GM23338 (cell line): ENCODE data around the gene PLCG2. TPM values are rescaled to one million over a fixed set of nuclear protein-coding genes. Genes with fewer than 3 reads are reported as not detected.

Source experiments
- ATAC-seq: fragments of 200-7000 bp; cut with Tn5 transposase; 3 replicates; pipeline ENCODE4 v1.9.1; 2020
- DNase-seq: peaks from one replicate; pipeline ENCODE4 v3.0.0-alpha.2; 2015; ENCODE audit warnings: low spot score
- H2AFZ ChIP-seq: fragments of 200-600 bp; sonication (generic); 2 replicates; pipeline ENCODE4 v1.8.0; 2016; ENCODE audit warnings: antibody characterized with exemption, mild to moderate bottlenecking, moderate library complexity
- H3F3A ChIP-seq: fragments of 200-600 bp; sonication (generic); replicated peaks from 2 replicates; pipeline ENCODE4 v1.8.0; 2017; ENCODE audit warnings: antibody characterized with exemption, mixed run types, low read depth
- H3K27ac ChIP-seq: fragments of 200-600 bp; sonication (generic); 2 replicates; pipeline ENCODE4 v1.6.1; 2016; ENCODE audit warnings: low read depth
- H3K27me3 ChIP-seq: fragments of 200-600 bp; sonication (generic); 2 replicates; pipeline ENCODE4 v1.8.0; 2016; ENCODE audit warnings: mild to moderate bottlenecking, mixed run types, moderate library complexity; ENCODE audit not compliant: insufficient read depth
- H3K36me3 ChIP-seq: fragments of 200-600 bp; sonication (generic); 2 replicates; pipeline ENCODE4 v1.8.0; 2016; ENCODE audit warnings: mild to moderate bottlenecking; ENCODE audit not compliant: insufficient read depth
- H3K4me1 ChIP-seq: fragments of 200-600 bp; sonication (generic); 2 replicates; pipeline ENCODE4 v1.8.0; 2016; ENCODE audit warnings: mild to moderate bottlenecking, moderate library complexity; ENCODE audit not compliant: insufficient read depth
- H3K4me2 ChIP-seq: fragments of 200-600 bp; sonication (generic); 2 replicates; pipeline ENCODE4 v1.7.1; 2017; ENCODE audit warnings: mixed run types
- H3K4me3 ChIP-seq: fragments of 200-600 bp; sonication (generic); 2 replicates; pipeline ENCODE4 v1.6.1; 2016; ENCODE audit warnings: mixed run types
- H3K79me2 ChIP-seq: fragments of 200-600 bp; sonication (generic); replicated peaks from 2 replicates; pipeline ENCODE4 v1.8.0; 2017; ENCODE audit warnings: mild to moderate bottlenecking; ENCODE audit not compliant: insufficient read depth
- H3K9me2 ChIP-seq: fragments of 200-600 bp; sonication (generic); 2 replicates; pipeline ENCODE4 v1.8.0; 2017; ENCODE audit not compliant: insufficient read depth
- H4K20me1 ChIP-seq: fragments of 200-600 bp; sonication (generic); replicated peaks from 2 replicates; pipeline ENCODE4 v1.8.0; 2017; ENCODE audit warnings: mild to moderate bottlenecking; ENCODE audit not compliant: insufficient read depth
- H3K27ac Mint-ChIP-seq: 2 replicates; pipeline ENCODE4 v1.8.0; 2020; ENCODE audit warnings: inconsistent platforms, mild to moderate bottlenecking, moderate library complexity, mixed read lengths
- H3K27me3 Mint-ChIP-seq: 3 replicates; pipeline ENCODE4 v1.8.0; 2022; ENCODE audit warnings: low read depth, mild to moderate bottlenecking, moderate library complexity, mixed read lengths, inconsistent platforms; ENCODE audit not compliant: insufficient read depth, poor library complexity
- H3K36me3 Mint-ChIP-seq: 3 replicates; pipeline ENCODE4 v1.8.0; 2021; ENCODE audit warnings: low read depth, mild to moderate bottlenecking, inconsistent platforms, moderate library complexity, mixed read lengths
- H3K4me1 Mint-ChIP-seq: 3 replicates; pipeline ENCODE4 v1.8.0; 2020; ENCODE audit warnings: mild to moderate bottlenecking, inconsistent platforms, mixed read lengths
- H3K4me3 Mint-ChIP-seq: 3 replicates; pipeline ENCODE4 v1.8.0; 2021; ENCODE audit warnings: moderate library complexity, mild to moderate bottlenecking, inconsistent platforms, mixed read lengths
- H3K9me3 Mint-ChIP-seq: 3 replicates; pipeline ENCODE4 v1.8.0; 2020; ENCODE audit warnings: moderate library complexity, mild to moderate bottlenecking, inconsistent platforms, mixed read lengths
- CTCF ChIP-seq, 2 experiments: fragments of 200-600 bp in 1 of 2; sonication (generic) in 1 of 2; conservative IDR thresholded peaks; 2 replicates each; pipeline versions ENCODE4 v1.5.1 to v1.6.1; 2016 to 2017; ENCODE audit warnings: antibody characterized with exemption in 2 of 2, low read depth in 2 of 2, mild to moderate bottlenecking in 2 of 2, moderate library complexity in 1 of 2
- ZNF114 ChIP-seq: fragments of 250-450 bp; sonication (Bioruptor Pico); IDR thresholded peaks from 2 replicates; pipeline ENCODE4 v1.5.0; 2020; ENCODE audit warnings: mild to moderate bottlenecking, moderate library complexity
- ZNF462 ChIP-seq: fragments of 250-450 bp; sonication (Bioruptor Pico); IDR thresholded peaks from 2 replicates; pipeline ENCODE4 v1.5.0; 2020; ENCODE audit warnings: mild to moderate bottlenecking, moderate library complexity
- polyA plus RNA-seq: library from polyadenylated mRNA; unstranded; fragments of >200 nt; fragmentation: Nextera tagmentation; extraction: Ambion mirVana; gene quantifications from 2 replicates; pipeline ENCODE4 v1.2.1, GENCODE V29; 2016
- total RNA-seq: library from RNA; depleted of rRNA; stranded (reverse); fragments of >200 nt; shearing (Covaris generic); gene quantifications from 2 replicates; pipeline ENCODE4 v1.2.3, GENCODE V29; 2014

The PLCG2 gene
- total and polyA plus RNA-seq, 2 experiments from 2014 or later, result 2.4 to 5.9 TPM

- no peak for TF ChIP-seq ZNF114 (CRISPR knock-in tag)
- no peak for TF ChIP-seq CTCF (conservative IDR thresholded peaks at IDR 0.05; ENCODE audit: low read depth in 2 of 2)
- no peak for TF ChIP-seq ZNF462 (CRISPR knock-in tag)
Measured at GRCh38 chr16:81810894-81811538, 31.9 kb downstream of the PLCG2 start.

More at GRCh38 chr16:81810894-81811538, 31.9 kb downstream of the PLCG2 start:
- Histone ChIP-seq H3K4me3 (no peak overlapping the region), H3K27ac (no peak overlapping the region), H3K36me3 (no peaks in the 10 kb centered on the region; the same call in 1 of the 2 replicates), H2AFZ (no peak overlapping the region), H3K79me2 (no peaks in the 10 kb centered on the region), H3F3A (no peaks in the 10 kb centered on the region), H3K9me2 (no peaks in the 10 kb centered on the region), H3K4me2 (no peak overlapping the region), H4K20me1 (no peaks in the 10 kb centered on the region), H3K4me1 (no peaks in the 10 kb centered on the region), H3K27me3 (no peaks in the 10 kb centered on the region)
- no peaks in the 10 kb centered on the region for H3K36me3 Mint-ChIP-seq
- peaks cover 7% of the 10 kb centered on the region; the same call in 2 of the 3 replicates for H3K9me3 Mint-ChIP-seq
- no peak overlapping the region for H3K4me3 Mint-ChIP-seq
- H3K27ac Mint-ChIP-seq, result no peak overlapping the region
- H3K27me3 Mint-ChIP-seq, result peaks cover 7% of the 10 kb centered on the region
- peaks cover 14% of the 10 kb centered on the region for H3K4me1 Mint-ChIP-seq
- ATAC-seq (no peak), DNase-seq (no peak)
